ENCODE measurements around the gene CEP120.
"Not testable (repeated sequence)": the region's sequence is repeated elsewhere in the genome, so short reads cannot be mapped to it uniquely, and the experiment has no call there.

CEP120 gene

DNA sequence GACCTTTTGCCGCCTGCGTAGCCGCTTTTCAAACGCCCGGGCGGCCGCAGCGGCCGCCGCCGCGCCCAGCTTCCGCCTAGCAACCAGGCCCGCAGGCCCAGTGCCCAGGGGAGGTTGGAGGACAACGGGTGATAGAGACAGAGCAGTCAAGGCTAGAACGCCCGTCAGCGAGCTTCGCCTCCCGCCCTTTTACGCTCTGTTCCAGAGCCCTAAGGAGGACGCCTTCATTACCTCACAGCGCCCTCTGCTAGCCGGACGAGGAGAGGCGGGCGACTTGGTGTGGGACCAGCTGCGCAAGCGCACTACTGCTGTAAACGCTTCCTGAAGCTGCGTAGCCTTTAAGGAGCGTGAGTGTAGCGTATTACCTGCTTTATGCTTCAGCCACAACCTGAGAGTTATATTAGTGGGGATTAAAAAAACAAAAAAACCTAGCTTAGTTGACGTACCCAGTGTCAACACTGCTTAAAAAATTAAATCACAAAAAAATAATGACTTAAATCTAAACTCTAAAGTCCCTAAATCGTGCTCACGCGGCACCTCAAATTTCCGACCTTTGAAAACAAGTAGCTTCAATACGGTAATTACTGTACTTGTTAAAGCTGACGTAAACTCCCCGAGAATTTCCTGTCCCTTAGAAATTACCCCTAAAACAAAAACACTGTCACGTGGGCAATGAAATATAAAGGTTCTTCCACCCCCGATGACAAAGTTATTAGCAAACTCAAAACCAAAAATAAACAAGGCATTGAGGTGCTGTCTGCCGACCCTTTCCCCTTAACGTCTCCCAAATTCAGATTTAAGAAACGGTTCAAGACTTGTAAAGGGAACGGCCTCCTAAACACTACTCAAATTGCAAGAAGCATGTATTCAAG lies at the start of gene CEP120:
TSS of gene CEP120 (minus strand) at position 126 of the 872 bp plus-strand sequence. CDS start 405 bp downstream, outside the sequence.
- H3K9ac ChIP-seq (ENCODE audit: low read depth in 1 of 2, low read length in 2 of 2), result peak within 1 kb of the TSS; percentile 82 to 85
- H3K27ac ChIP-seq (ENCODE audit: low read depth, low read length), result peak within 1 kb of the TSS; percentile 82
- no peaks in the 10 kb centered on the region for H3K9me3 ChIP-seq (ENCODE audit: control insufficient read depth in 1 of 2, low read length in 2 of 2)
- no peaks in the 10 kb centered on the region for H3K36me3 ChIP-seq (ENCODE audit: control insufficient read depth in 1 of 2, insufficient read depth in 2 of 2, low read length in 2 of 2)
- no peaks in the 10 kb centered on the region for H3K27me3 ChIP-seq (ENCODE audit: control insufficient read depth in 1 of 2, insufficient read depth in 2 of 2, low read length in 2 of 2)
- peak within 1 kb of the TSS; percentile 87 to 92 for H3K4me3 ChIP-seq (ENCODE audit: low read depth in 1 of 2, low read length in 2 of 2)
- H3K4me1 ChIP-seq (ENCODE audit: control insufficient read depth in 1 of 2, insufficient read depth in 2 of 2, low read length in 2 of 2), result peaks cover 23 to 28% of the 10 kb centered on the region in 2 donors

DNA sequence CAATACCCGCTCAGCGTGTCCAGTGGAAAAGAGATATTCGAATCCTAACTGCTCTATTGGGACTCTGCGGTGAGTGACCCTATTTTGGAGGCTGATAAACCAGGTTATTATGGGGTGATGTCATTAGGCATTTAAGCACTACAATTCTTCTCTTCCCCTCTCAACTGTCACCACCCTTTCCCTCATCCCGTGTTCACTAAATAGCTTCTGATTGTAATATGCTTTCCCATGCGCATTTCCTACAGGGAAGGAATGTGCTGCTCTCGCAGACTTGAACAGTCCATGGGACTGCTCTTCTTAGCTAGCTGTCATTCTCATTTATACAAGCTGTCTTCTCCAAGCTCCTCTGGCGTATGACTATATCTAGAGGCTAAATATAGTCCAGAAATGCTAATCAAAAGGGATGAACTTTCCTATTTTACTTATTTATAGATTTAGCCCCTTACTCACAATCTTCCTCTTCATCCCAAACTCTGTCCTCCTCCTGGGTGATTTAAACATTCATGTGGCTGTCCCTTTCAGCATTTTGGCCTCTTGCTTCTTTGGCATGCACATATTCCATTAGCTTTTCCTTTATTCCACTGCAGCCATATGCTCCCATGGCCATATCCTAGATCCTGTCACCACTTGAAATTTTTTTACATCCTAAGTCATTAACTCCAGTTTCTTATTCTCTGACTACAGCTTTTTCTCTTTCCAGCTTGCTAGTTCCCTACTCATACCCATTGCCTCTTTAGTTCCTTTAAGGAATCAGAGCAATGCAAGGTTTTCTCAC lies 49.1 kb upstream of the CEP120 start:
- Histone ChIP-seq H3K36me3 (ENCODE audit: control insufficient read depth in 1 of 2, insufficient read depth in 2 of 2, low read length in 2 of 2) (no peaks in the 10 kb centered on the region), H3K4me3 (ENCODE audit: low read depth in 1 of 2, low read length in 2 of 2) (no peak overlapping the region), H3K27ac (ENCODE audit: low read depth, low read length) (no peak overlapping the region), H3K27me3 (ENCODE audit: control insufficient read depth in 1 of 2, insufficient read depth in 2 of 2, low read length in 2 of 2) (no peaks in the 10 kb centered on the region), H3K9me3 (ENCODE audit: control insufficient read depth in 1 of 2, low read length in 2 of 2) (no peaks in the 10 kb centered on the region), H3K9ac (ENCODE audit: low read depth in 1 of 2, low read length in 2 of 2) (no peak overlapping the region), H3K4me1 (ENCODE audit: control insufficient read depth in 1 of 2, insufficient read depth in 2 of 2, low read length in 2 of 2) (no peaks in the 10 kb centered on the region)

DNA sequence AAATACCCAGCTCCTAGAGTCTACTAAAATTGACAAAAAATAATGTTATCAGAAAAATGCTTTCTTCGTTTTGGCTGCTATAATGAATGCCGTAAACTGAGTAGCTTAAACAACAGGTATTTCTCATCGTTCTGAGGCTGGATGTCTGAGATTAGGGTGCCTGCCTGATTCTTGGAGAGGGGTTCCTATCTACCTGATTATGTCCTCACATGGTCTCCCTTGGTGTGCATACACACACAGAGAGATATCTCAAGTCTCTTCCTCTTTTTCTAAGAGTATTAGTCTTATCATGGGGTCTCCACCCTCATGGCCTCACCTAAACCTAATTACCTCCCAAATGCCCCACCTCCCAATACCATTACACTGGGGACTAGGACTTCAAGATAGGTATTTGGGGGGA lies 48.2 kb upstream of the CEP120 start:
- no peaks in the 10 kb centered on the region for H3K36me3 ChIP-seq (ENCODE audit: control insufficient read depth in 1 of 2, insufficient read depth in 2 of 2, low read length in 2 of 2)
- H3K27me3 ChIP-seq (ENCODE audit: control insufficient read depth in 1 of 2, insufficient read depth in 2 of 2, low read length in 2 of 2), result no peaks in the 10 kb centered on the region
- no peak overlapping the region for H3K4me3 ChIP-seq (ENCODE audit: low read depth in 1 of 2, low read length in 2 of 2)
- no peak overlapping the region for H3K9ac ChIP-seq (ENCODE audit: low read depth in 1 of 2, low read length in 2 of 2)
- no peaks in the 10 kb centered on the region for H3K9me3 ChIP-seq (ENCODE audit: control insufficient read depth in 1 of 2, low read length in 2 of 2)
- no peaks in the 10 kb centered on the region for H3K4me1 ChIP-seq (ENCODE audit: control insufficient read depth in 1 of 2, insufficient read depth in 2 of 2, low read length in 2 of 2)
- no peak overlapping the region for H3K27ac ChIP-seq (ENCODE audit: low read depth, low read length)

DNA sequence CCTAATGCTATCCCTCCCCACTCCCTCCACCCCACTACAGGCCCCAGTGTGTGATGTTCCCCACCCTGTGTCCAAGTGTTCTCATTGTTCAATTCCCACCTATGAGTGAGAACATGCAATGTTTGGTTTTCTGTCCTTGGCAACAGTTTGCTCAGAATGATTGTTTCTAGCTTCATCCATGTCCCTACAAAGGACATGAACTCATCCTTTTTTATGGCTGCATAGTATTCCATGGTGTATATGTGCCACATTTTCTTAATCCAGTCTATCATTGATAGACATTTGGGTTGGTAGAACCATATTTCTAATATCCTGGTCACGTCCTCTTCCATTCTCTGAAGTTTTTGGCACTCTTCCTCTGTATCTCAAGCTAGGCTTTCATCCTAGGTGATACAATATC lies 43.6 kb upstream of the CEP120 start:
- not testable (repeated sequence) for H3K27ac ChIP-seq (ENCODE audit: low read depth, low read length)

DNA sequence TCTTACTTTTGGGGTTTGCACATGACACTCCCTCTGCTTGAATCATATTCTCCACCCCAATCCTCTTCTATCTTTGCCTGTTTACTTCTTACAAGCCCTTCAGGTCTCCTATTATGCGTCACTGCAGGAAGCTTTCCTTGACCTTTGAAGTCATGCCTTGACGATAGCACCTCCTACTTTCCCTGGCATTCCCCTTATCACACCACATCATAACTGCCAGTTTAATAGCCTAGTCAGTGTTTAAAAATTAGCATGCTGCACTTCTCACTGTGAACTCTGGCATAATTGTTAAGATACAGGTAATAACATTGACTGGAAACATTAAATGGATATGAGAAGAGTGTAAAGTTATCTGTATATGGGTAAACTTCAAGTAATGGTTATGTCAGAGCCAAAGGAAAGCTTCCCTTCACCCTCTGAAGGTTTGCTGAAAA lies 37.1 kb upstream of the CEP120 start:
- Histone ChIP-seq H3K36me3 (ENCODE audit: control insufficient read depth in 1 of 2, insufficient read depth in 2 of 2, low read length in 2 of 2) (no peaks in the 10 kb centered on the region), H3K4me1 (ENCODE audit: control insufficient read depth in 1 of 2, insufficient read depth in 2 of 2, low read length in 2 of 2) (peaks cover 13 to 18% of the 10 kb centered on the region in 2 donors), H3K27ac (ENCODE audit: low read depth, low read length) (no peak overlapping the region), H3K9ac (ENCODE audit: low read depth in 1 of 2, low read length in 2 of 2) (no peak overlapping the region), H3K9me3 (ENCODE audit: control insufficient read depth in 1 of 2, low read length in 2 of 2) (no peaks in the 10 kb centered on the region), H3K27me3 (ENCODE audit: control insufficient read depth in 1 of 2, insufficient read depth in 2 of 2, low read length in 2 of 2) (no peaks in the 10 kb centered on the region), H3K4me3 (ENCODE audit: low read depth in 1 of 2, low read length in 2 of 2) (peak overlapping the region in 1 of 2 donors; percentile 32)

More for the DNA sequence above, 43.6 kb upstream of the CEP120 start:
- not testable (repeated sequence) for H3K4me1 ChIP-seq (ENCODE audit: control insufficient read depth in 1 of 2, insufficient read depth in 2 of 2, low read length in 2 of 2); H3K9me3 ChIP-seq (ENCODE audit: control insufficient read depth in 1 of 2, low read length in 2 of 2); H3K9ac ChIP-seq (ENCODE audit: low read depth in 1 of 2, low read length in 2 of 2); H3K36me3 ChIP-seq (ENCODE audit: control insufficient read depth in 1 of 2, insufficient read depth in 2 of 2, low read length in 2 of 2); H3K27me3 ChIP-seq (ENCODE audit: control insufficient read depth in 1 of 2, insufficient read depth in 2 of 2, low read length in 2 of 2); H3K4me3 ChIP-seq (ENCODE audit: low read depth in 1 of 2, low read length in 2 of 2)

DNA sequence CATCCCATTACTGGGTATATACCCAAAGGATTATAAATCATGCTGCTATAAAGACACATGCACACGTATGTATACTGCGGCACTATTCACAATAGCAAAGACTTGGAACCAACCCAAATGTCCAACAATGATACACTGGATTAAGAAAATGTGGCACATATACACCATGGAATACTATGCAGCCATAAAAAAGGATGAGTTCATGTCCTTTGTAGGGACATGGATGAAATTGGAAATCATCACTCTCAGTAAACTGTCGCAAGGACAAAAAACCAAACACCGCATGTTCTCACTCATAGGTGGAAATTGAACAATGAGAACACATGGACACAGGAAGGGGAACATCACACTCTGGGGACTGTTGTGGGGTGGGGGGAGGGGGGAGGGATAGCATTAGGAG lies 35.8 kb upstream of the CEP120 start:
- H3K4me3 ChIP-seq (ENCODE audit: low read depth in 1 of 2, low read length in 2 of 2); H3K36me3 ChIP-seq (ENCODE audit: control insufficient read depth in 1 of 2, insufficient read depth in 2 of 2, low read length in 2 of 2); H3K27me3 ChIP-seq (ENCODE audit: control insufficient read depth in 1 of 2, insufficient read depth in 2 of 2, low read length in 2 of 2); H3K9ac ChIP-seq (ENCODE audit: low read depth in 1 of 2, low read length in 2 of 2); H3K27ac ChIP-seq (ENCODE audit: low read depth, low read length); H3K9me3 ChIP-seq (ENCODE audit: control insufficient read depth in 1 of 2, low read length in 2 of 2): not testable (repeated sequence)
- H3K4me1 ChIP-seq (ENCODE audit: control insufficient read depth in 1 of 2, insufficient read depth in 2 of 2, low read length in 2 of 2), result peaks cover 21 to 30% of the 10 kb centered on the region in 2 donors

DNA sequence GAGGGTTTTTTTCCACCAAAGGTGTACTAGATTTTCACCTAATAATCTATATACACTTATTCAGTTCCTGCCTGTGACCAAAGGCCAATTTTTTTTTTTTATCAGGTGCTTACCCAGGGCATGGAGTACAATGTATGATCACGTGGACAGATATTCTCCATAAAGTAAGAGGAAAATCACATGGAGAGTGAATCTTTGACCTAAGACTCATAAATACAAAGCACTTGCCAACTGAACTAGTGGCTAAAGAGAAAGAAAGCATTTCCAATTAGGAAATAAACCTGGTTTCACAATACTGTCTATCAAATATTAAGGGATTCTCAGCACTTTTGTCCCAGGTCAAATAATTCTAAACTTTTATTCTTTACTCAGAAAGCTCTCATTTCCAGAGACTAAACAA lies 33.0 kb upstream of the CEP120 start:
- Histone ChIP-seq H3K9ac (ENCODE audit: low read depth in 1 of 2, low read length in 2 of 2) (no peak overlapping the region), H3K4me3 (ENCODE audit: low read depth in 1 of 2, low read length in 2 of 2) (peak overlapping the region in 1 of 2 donors; percentile 43), H3K27ac (ENCODE audit: low read depth, low read length) (no peak overlapping the region)

DNA sequence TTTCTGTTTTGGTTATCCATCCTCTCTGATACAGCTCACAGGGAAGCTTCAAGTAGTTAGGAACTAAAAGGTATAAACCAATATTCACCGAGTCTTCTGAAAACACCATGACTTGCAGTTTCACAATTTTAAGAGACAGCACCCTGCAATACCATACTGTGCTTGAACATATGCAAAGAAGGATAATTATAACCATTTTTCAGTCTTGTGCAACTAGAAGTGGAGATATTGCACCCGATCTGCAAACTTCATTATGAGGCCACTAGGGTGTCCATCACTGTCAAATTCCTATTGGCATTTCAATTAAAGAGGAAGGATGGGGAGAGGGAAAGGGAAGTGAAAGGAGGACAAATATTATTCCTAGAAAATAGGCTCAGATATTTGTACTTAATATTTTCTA lies 32.4 kb upstream of the CEP120 start:
- Histone ChIP-seq H3K27ac (ENCODE audit: low read depth, low read length) (no peak overlapping the region), H3K4me1 (ENCODE audit: control insufficient read depth in 1 of 2, insufficient read depth in 2 of 2, low read length in 2 of 2) (peaks cover 21 to 34% of the 10 kb centered on the region in 2 donors), H3K27me3 (ENCODE audit: control insufficient read depth in 1 of 2, insufficient read depth in 2 of 2, low read length in 2 of 2) (no peaks in the 10 kb centered on the region), H3K9ac (ENCODE audit: low read depth in 1 of 2, low read length in 2 of 2) (no peak overlapping the region), H3K9me3 (ENCODE audit: control insufficient read depth in 1 of 2, low read length in 2 of 2) (no peaks in the 10 kb centered on the region), H3K4me3 (ENCODE audit: low read depth in 1 of 2, low read length in 2 of 2) (peak overlapping the region in 1 of 2 donors; percentile 43), H3K36me3 (ENCODE audit: control insufficient read depth in 1 of 2, insufficient read depth in 2 of 2, low read length in 2 of 2) (no peaks in the 10 kb centered on the region)

More for the DNA sequence above, 33.0 kb upstream of the CEP120 start:
- H3K4me1 ChIP-seq (ENCODE audit: control insufficient read depth in 1 of 2, insufficient read depth in 2 of 2, low read length in 2 of 2), result peaks cover 24 to 28% of the 10 kb centered on the region in 2 donors
- H3K9me3 ChIP-seq (ENCODE audit: control insufficient read depth in 1 of 2, low read length in 2 of 2), result no peaks in the 10 kb centered on the region
- no peaks in the 10 kb centered on the region for H3K36me3 ChIP-seq (ENCODE audit: control insufficient read depth in 1 of 2, insufficient read depth in 2 of 2, low read length in 2 of 2)
- no peaks in the 10 kb centered on the region for H3K27me3 ChIP-seq (ENCODE audit: control insufficient read depth in 1 of 2, insufficient read depth in 2 of 2, low read length in 2 of 2)

DNA sequence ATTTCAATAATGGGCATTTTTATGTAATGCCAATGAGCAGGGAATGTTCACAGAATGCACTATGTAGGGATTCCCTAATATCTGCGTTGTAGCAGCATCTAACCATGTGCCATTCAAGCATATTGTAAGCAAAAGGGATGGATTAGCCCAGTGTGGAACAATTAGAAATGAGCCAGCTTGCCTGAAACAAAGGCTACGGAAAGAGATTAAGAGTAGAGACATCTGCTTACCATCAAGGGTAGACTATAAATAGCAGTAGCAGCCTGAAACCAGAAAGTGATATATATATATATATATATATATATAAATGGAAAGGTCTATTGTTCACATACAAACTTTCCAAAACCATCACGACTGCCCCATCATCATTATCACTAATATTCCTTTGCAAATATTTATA lies 31.9 kb upstream of the CEP120 start:
- H3K9me3 ChIP-seq (ENCODE audit: control insufficient read depth in 1 of 2, low read length in 2 of 2), result no peaks in the 10 kb centered on the region
- no peaks in the 10 kb centered on the region for H3K27me3 ChIP-seq (ENCODE audit: control insufficient read depth in 1 of 2, insufficient read depth in 2 of 2, low read length in 2 of 2)
- H3K4me3 ChIP-seq (ENCODE audit: low read depth in 1 of 2, low read length in 2 of 2), result no peak overlapping the region
- H3K27ac ChIP-seq (ENCODE audit: low read depth, low read length), result no peak overlapping the region
- H3K36me3 ChIP-seq (ENCODE audit: control insufficient read depth in 1 of 2, insufficient read depth in 2 of 2, low read length in 2 of 2), result no peaks in the 10 kb centered on the region
- H3K9ac ChIP-seq (ENCODE audit: low read depth in 1 of 2, low read length in 2 of 2), result no peak overlapping the region
- peaks cover 19 to 39% of the 10 kb centered on the region in 2 donors for H3K4me1 ChIP-seq (ENCODE audit: control insufficient read depth in 1 of 2, insufficient read depth in 2 of 2, low read length in 2 of 2)

DNA sequence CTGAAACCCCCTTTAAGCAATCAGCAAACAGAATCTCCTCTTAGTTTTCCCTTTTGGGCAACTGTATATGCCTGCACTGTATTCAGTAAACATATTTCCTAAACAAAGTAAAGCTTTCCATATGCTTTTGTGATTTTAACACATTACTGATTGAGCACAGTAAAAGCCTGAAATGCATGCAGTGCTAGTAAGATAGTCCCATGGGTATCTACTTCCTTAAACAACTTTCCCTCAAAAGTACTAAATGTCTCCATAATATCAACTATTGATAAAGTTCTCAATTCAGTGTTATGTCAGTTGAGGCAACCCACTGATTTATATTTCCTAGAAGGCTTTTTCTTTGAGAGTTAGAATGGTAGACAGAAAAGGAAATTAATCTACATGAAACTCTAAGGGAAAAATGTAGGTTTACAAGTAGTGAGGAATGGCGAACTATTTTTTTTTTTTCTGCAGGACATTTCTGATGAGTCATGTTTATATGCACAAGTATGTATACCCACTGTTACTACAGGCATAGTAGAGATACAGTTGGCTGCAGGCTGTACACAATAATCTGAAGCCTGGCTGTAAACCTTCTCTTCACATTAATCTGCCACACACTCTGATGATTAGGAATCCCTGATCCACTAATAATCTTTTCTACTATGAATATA lies 31.2 kb upstream of the CEP120 start:
- Histone ChIP-seq H3K27ac (ENCODE audit: low read depth, low read length) (no peak overlapping the region), H3K9ac (ENCODE audit: low read depth in 1 of 2, low read length in 2 of 2) (no peak overlapping the region), H3K4me1 (ENCODE audit: control insufficient read depth in 1 of 2, insufficient read depth in 2 of 2, low read length in 2 of 2) (peaks cover 22 to 47% of the 10 kb centered on the region in 2 donors), H3K27me3 (ENCODE audit: control insufficient read depth in 1 of 2, insufficient read depth in 2 of 2, low read length in 2 of 2) (no peaks in the 10 kb centered on the region), H3K9me3 (ENCODE audit: control insufficient read depth in 1 of 2, low read length in 2 of 2) (no peaks in the 10 kb centered on the region), H3K36me3 (ENCODE audit: control insufficient read depth in 1 of 2, insufficient read depth in 2 of 2, low read length in 2 of 2) (no peaks in the 10 kb centered on the region), H3K4me3 (ENCODE audit: low read depth in 1 of 2, low read length in 2 of 2) (no peak overlapping the region)
